ENCODE measurements around the gene THEM4. TPM values are rescaled to one million over a fixed set of nuclear protein-coding genes. Genes with fewer than 3 reads are reported as not detected.

THEM4 gene
- total and polyA plus RNA-seq, 2 experiments from 2014 or later, result 20.2 to 24.8 TPM

- H2AFZ ChIP-seq, result no peak overlapping the region
Measured at GRCh38 chr1:151924691-151925587, 15.6 kb upstream of the THEM4 start.

GRCh38 chr1:151923422-151923821 is 14.1 kb upstream of the THEM4 start:
- DNase-seq (ENCODE audit: low spot score), result no peak
- no peak overlapping the region for H2AFZ ChIP-seq
- no peak overlapping the region for H3K27ac ChIP-seq
- H3K4me2 ChIP-seq, result no peak overlapping the region
- H3K9me3 ChIP-seq (ENCODE audit: low read depth), result no peaks in the 10 kb centered on the region
- no peak for TF ChIP-seq CTCF (IDR thresholded peaks at IDR 0.05; ENCODE audit: poor library complexity)
- no peak for TF ChIP-seq EZH2 (IDR thresholded peaks at IDR 0.05; ENCODE audit: borderline replicate concordance)
- no peak for TF ChIP-seq EZH2phosphoT487 (IDR thresholded peaks at IDR 0.05; ENCODE audit: low read depth, severe bottlenecking, unreplicated experiment)
- H3K27me3 ChIP-seq, result no peaks in the 10 kb centered on the region
- no peaks in the 10 kb centered on the region for H3K79me2 ChIP-seq
- peaks cover 11% of the 10 kb centered on the region for H3K4me1 ChIP-seq (ENCODE audit: insufficient read depth)
- 65% methylated on average over 1 of the region's 1 CpG for WGBS (ENCODE audit: low lambda C conversion rate, missing lambda C conversion rate)
- no peaks in the 10 kb centered on the region for H4K20me1 ChIP-seq (ENCODE audit: insufficient read depth, poor library complexity, severe bottlenecking)
- H3K36me3 ChIP-seq (replicated peaks; ENCODE audit: insufficient read depth, low read depth), result no peaks in the 10 kb centered on the region
- no peaks in the 10 kb centered on the region for H3K9me2 ChIP-seq (replicated peaks; ENCODE audit: insufficient read depth)
- no peak overlapping the region for H3K4me3 ChIP-seq

More at GRCh38 chr1:151924691-151925587, 15.6 kb upstream of the THEM4 start:
- H3K4me1 ChIP-seq (ENCODE audit: insufficient read depth), result peaks cover 11% of the 10 kb centered on the region
- no peaks in the 10 kb centered on the region for H3K79me2 ChIP-seq
- H3K9me2 ChIP-seq (replicated peaks; ENCODE audit: insufficient read depth), result no peaks in the 10 kb centered on the region
- 96% methylated on average over 1 of the region's 1 CpG for WGBS (ENCODE audit: low lambda C conversion rate, missing lambda C conversion rate)
- no peaks in the 10 kb centered on the region for H3K36me3 ChIP-seq (replicated peaks; ENCODE audit: insufficient read depth, low read depth)
- no peak for DNase-seq (ENCODE audit: low spot score)
- H3K27ac ChIP-seq, result no peak overlapping the region
- no peak overlapping the region for H3K4me3 ChIP-seq
- no peaks in the 10 kb centered on the region for H3K27me3 ChIP-seq
- TF ChIP-seq CTCF (IDR thresholded peaks at IDR 0.05; ENCODE audit: poor library complexity), result no peak
- no peak for TF ChIP-seq EZH2 (IDR thresholded peaks at IDR 0.05; ENCODE audit: borderline replicate concordance)
- TF ChIP-seq EZH2phosphoT487 (IDR thresholded peaks at IDR 0.05; ENCODE audit: low read depth, severe bottlenecking, unreplicated experiment), result no peak
- H3K4me2 ChIP-seq, result no peak overlapping the region
- H4K20me1 ChIP-seq (ENCODE audit: insufficient read depth, poor library complexity, severe bottlenecking), result no peaks in the 10 kb centered on the region
- H3K9me3 ChIP-seq (ENCODE audit: low read depth), result no peaks in the 10 kb centered on the region

GRCh38 chr1:151920149-151920548 is 10.8 kb upstream of the THEM4 start:
- Histone ChIP-seq H3K4me3 (no peak overlapping the region), H3K9me3 (ENCODE audit: low read depth) (no peaks in the 10 kb centered on the region), H3K27ac (no peak overlapping the region), H2AFZ (no peak overlapping the region), H3K79me2 (no peaks in the 10 kb centered on the region), H3K9me2 (replicated peaks; ENCODE audit: insufficient read depth) (no peaks in the 10 kb centered on the region), H3K27me3 (no peaks in the 10 kb centered on the region), H3K36me3 (replicated peaks; ENCODE audit: insufficient read depth, low read depth) (no peaks in the 10 kb centered on the region), H3K4me2 (no peak overlapping the region), H3K4me1 (ENCODE audit: insufficient read depth) (no peaks in the 10 kb centered on the region), H4K20me1 (ENCODE audit: insufficient read depth, poor library complexity, severe bottlenecking) (no peaks in the 10 kb centered on the region)
- WGBS (ENCODE audit: low lambda C conversion rate, missing lambda C conversion rate), result 87% methylated on average over 3 of the region's 3 CpGs
- TF ChIP-seq CTCF (IDR thresholded peaks at IDR 0.05; ENCODE audit: poor library complexity), result no peak
- TF ChIP-seq EZH2 (IDR thresholded peaks at IDR 0.05; ENCODE audit: borderline replicate concordance), result no peak
- TF ChIP-seq EZH2phosphoT487 (IDR thresholded peaks at IDR 0.05; ENCODE audit: low read depth, severe bottlenecking, unreplicated experiment), result no peak
- DNase-seq (ENCODE audit: low spot score), result no peak

Data from hepatocyte (in vitro differentiated cells).